GM12878 (cell line): Measurements from ENCODE around the gene CD3D. TPM values are rescaled to one million over a fixed set of nuclear protein-coding genes. Genes with fewer than 3 reads are reported as not detected.

ENCODE experiments used
- ATAC-seq: fragments of 200-7000 bp; cut with Tn5 transposase; 3 replicates; pipeline ENCODE4 v1.9.1; 2020; ENCODE audit warnings: mild to moderate bottlenecking, moderate library complexity
- BruUV-seq: library from RNA; stranded (reverse); fragments of 400-500 nt; replicated peaks from 2 replicates; lab custom pipeline; 2021; lab: Mats Ljungman, UMichigan
- CTCF ChIA-PET: fragments of 300-600 bp; sonication (Branson Sonifier 250); formaldehyde crosslinking; extraction: SDS; loops from one replicate; lab custom pipeline; 2021; ENCODE audit warnings: inconsistent platforms; lab: Yijun Ruan, JAX
- POLR2A ChIA-PET: fragments of 350-600 bp; formaldehyde crosslinking; extraction: SDS; loops from one replicate; lab custom pipeline; 2021; ENCODE audit warnings: inconsistent platforms; lab: Charles Lee
- RAD21 ChIA-PET: fragments of 300-600 bp; sonication (Branson Sonifier 250); formaldehyde crosslinking; loops from one replicate; lab custom pipeline; 2023; ENCODE audit warnings: antibody characterized with exemption; ENCODE audit not compliant: unreplicated experiment; lab: Charles Lee
- SMC1A ChIA-PET: fragments of 300-600 bp; sonication (Branson Sonifier 250); formaldehyde crosslinking; loops from one replicate; lab custom pipeline; 2023; ENCODE audit not compliant: unreplicated experiment, uncharacterized antibody; lab: Charles Lee
- DNase-seq: peaks from one replicate; pipeline ENCODE4 v3.0.0-alpha.2; 2011; ENCODE audit warnings: low read depth, low spot score
- FAIRE-seq: peaks from 3 replicates; lab custom pipeline; 2011; peaks lifted over from hg19 to GRCh38; lab: Jason Lieb, UNC
- H2AFZ ChIP-seq: 2 replicates; pipeline ENCODE4 v1.6.0; 2011; ENCODE audit warnings: low read depth, low read length, control low read depth; ENCODE audit not compliant: control insufficient read depth
- H3K27ac ChIP-seq: 2 replicates; pipeline ENCODE4 v1.5.1; 2011; ENCODE audit warnings: control low read depth; ENCODE audit not compliant: control insufficient read depth, insufficient read depth
- H3K27me3 ChIP-seq, 2 experiments: replicated peaks in 1 of 2; 2 replicates each; pipeline versions ENCODE4 v1.6.0 to v1.6.1; 2011; ENCODE audit warnings: low read length in 1 of 2; ENCODE audit not compliant: control insufficient read depth in 2 of 2, insufficient read depth in 2 of 2
- H3K36me3 ChIP-seq, 2 experiments: 2 replicates each; pipeline ENCODE4 v1.5.1; 2011; ENCODE audit warnings: low read length in 1 of 2; ENCODE audit not compliant: control insufficient read depth in 2 of 2, insufficient read depth in 2 of 2
- H3K4me1 ChIP-seq: 2 replicates; pipeline ENCODE4 v1.6.1; 2011; ENCODE audit warnings: mild to moderate bottlenecking, low read length, moderate library complexity, mixed read lengths; ENCODE audit not compliant: control insufficient read depth, insufficient read depth
- H3K4me2 ChIP-seq: 2 replicates; pipeline ENCODE4 v1.6.0; 2011; ENCODE audit warnings: control low read depth; ENCODE audit not compliant: control insufficient read depth, insufficient read depth
- H3K4me3 ChIP-seq: fragments of 200-600 bp; sonication (generic); 2 replicates; pipeline ENCODE4 v1.5.1; 2016
- H3K79me2 ChIP-seq: 2 replicates; pipeline ENCODE4 v1.6.0; 2011; ENCODE audit warnings: low read length; ENCODE audit not compliant: control insufficient read depth, insufficient read depth
- H3K9ac ChIP-seq: 2 replicates; pipeline ENCODE4 v1.8.0; 2011; ENCODE audit warnings: low read length, control low read depth, mixed read lengths; ENCODE audit not compliant: control insufficient read depth, insufficient read depth
- H3K9me3 ChIP-seq: replicated peaks from 3 replicates; pipeline ENCODE4 v1.5.1; 2011; ENCODE audit warnings: mild to moderate bottlenecking, low read length; ENCODE audit not compliant: control insufficient read depth, insufficient read depth
- H4K20me1 ChIP-seq: 2 replicates; pipeline ENCODE4 v1.6.0; 2011; ENCODE audit not compliant: control insufficient read depth, insufficient read depth
- EED ChIP-seq: sonication (generic); IDR thresholded peaks from 2 replicates; pipeline ENCODE4 v1.6.1; 2016; ENCODE audit warnings: antibody characterized with exemption, low read depth
- IRF4 ChIP-seq: IDR thresholded peaks from 2 replicates; pipeline ENCODE4 v1.6.1; 2011; ENCODE audit warnings: low read depth, low read length
- SPI1 ChIP-seq: IDR thresholded peaks from 2 replicates; pipeline ENCODE4 v1.6.1; 2011; ENCODE audit warnings: low read depth, mild to moderate bottlenecking, low read length, moderate library complexity, borderline replicate concordance; ENCODE audit not compliant: insufficient read depth
- SRF ChIP-seq, 2 experiments: IDR thresholded peaks; 2 replicates each; pipeline ENCODE4 v1.6.1; 2011; ENCODE audit warnings: low read depth in 2 of 2, low read length in 2 of 2, mild to moderate bottlenecking in 1 of 2, moderate library complexity in 1 of 2
- STAT3 ChIP-seq: IDR thresholded peaks from 2 replicates; pipeline ENCODE4 v1.6.1; 2011; ENCODE audit warnings: low read depth, low read length, improper control_type of control experiment
- WGBS: methylation state at CpG from one replicate; pipeline ENCODE4 v1.1.6; 2016; ENCODE audit warnings: low lambda C conversion rate; ENCODE audit not compliant: insufficient replicate concordance, insufficient coverage; ENCODE audit errors: missing lambda C conversion rate; 5-methylcytosine and 5-hydroxymethylcytosine counted together
- in situ Hi-C: fragments of 300-500 bp; cut with MboI; formaldehyde crosslinking; loops from 9 replicates; pipeline ENCODE4 v1.14.3; 2018; ENCODE audit warnings: mixed read lengths
- intact Hi-C: fragments of 100-400 bp; cut with micrococcal nuclease; formaldehyde crosslinking; loops from one replicate; pipeline ENCODE4 v1.14.2; 2022; ENCODE audit not compliant: unreplicated experiment
- polyA plus RNA-seq, 11 experiments: library from polyadenylated mRNA; depleted of rRNA in 4 of 11; unstranded in 6 of 11; stranded (reverse) in 5 of 11; fragments of >200 nt; fragmentation: Nextera tagmentation in 4 of 11; fragmentation: Illumina TruSeq in 1 of 11; extraction: Ambion mirVana in 4 of 11; extraction: Trizol in 1 of 11; gene quantifications; 1 replicate in 1 of 11; 2 replicates in 10 of 11; pipeline versions ENCODE4 v1.2.1 to v1.2.3, GENCODE V29; 2011 to 2016; ENCODE audit warnings: inconsistent platforms in 2 of 11, missing spikeins in 2 of 11, low read depth in 1 of 11
- total RNA-seq, 4 experiments: library from RNA; depleted of rRNA in 3 of 4; stranded (reverse); fragments of >200 nt in 3 of 4; fragmentation: Illumina TruSeq in 1 of 4; extraction: Trizol in 1 of 4; gene quantifications; 2 replicates each; pipeline versions ENCODE4 v1.2.1 to v1.2.3, GENCODE V29; 2013 to 2021

Gene CD3D
- total and polyA plus RNA-seq, 10 of the 15 experiments (the other 5 are each of a cell fraction or from before 2014, with no cell fraction given), result 0.13 to 0.69 (median 0.29) TPM; not detected in 6

DNA sequence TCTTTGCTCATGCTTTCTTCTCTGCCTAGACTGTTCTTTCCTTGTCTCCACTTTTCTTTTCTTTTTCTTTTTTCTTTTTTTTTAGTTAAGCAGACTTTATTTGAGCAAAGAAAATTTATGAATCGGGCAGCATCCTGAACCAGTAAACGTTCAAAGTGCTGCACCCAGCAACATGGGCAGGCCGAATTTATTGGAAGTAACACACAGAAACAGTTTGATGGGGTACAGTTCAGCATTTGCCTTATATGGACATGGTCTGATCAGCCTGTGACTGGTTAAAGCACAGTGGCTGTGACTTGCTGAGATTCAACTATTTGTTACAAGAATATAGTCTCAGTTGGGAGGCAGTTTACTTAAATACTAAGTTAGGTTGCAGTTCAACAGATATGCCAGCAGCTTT lies 22.0 kb downstream of the CD3D start:
- ATAC-seq (no peak), DNase-seq (no peak), FAIRE-seq (no peak)
- RAD21 ChIA-PET, result interaction anchor here (1.2 kb wide), 1 partner anchor 20 kb away, joined by 5 read pairs; no protein-coding TSS in a partner anchor
- CTCF ChIA-PET, result interaction anchor here (1.1 kb wide), 1 partner anchor 122 kb away, joined by 5 read pairs; no protein-coding TSS in a partner anchor
- WGBS, result 45% methylated on average over 3 of the region's 3 CpGs
- TF ChIP-seq STAT3 (no peak), SRF (IDR thresholded peaks at IDR 0.05; ENCODE audit: low read depth in 2 of 2, low read length in 2 of 2) (peak; percentile 75 to 89)
- Histone ChIP-seq H3K9me3 (no peaks in the 10 kb centered on the region), H3K4me3 (no peak overlapping the region), H2AFZ (no peak overlapping the region), H3K4me2 (no peak overlapping the region), H3K4me1 (peaks cover 28% of the 10 kb centered on the region), H3K36me3 (no peaks in the 10 kb centered on the region), H3K9ac (no peak overlapping the region), H3K27me3 (no peaks in the 10 kb centered on the region), H4K20me1 (no peaks in the 10 kb centered on the region), H3K79me2 (no peaks in the 10 kb centered on the region), H3K27ac (no peak overlapping the region)
- intact Hi-C loops, result no loop called here
- in situ Hi-C loops, result no loop called here
- POLR2A ChIA-PET, result no interaction called here
- SMC1A ChIA-PET, result no interaction called here
- no TSS peak for BruUV-seq

DNA sequence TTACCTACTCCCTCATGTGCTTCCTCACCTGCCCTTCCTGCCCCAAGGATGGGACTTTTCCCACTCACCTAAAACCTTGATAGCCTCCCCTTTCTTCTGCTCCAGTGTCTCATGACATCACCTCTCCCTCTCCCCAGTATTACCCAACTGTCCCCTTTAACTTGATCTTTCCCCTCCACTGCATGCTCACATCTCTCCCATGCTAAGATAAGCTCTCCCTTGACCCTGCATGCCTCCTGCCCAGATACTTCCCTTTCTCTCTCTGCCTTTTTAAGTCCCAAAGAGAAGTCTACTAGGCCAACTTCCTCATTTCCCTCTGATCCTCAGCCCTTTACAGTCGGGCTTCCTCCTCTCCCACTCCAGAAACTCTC lies 23.2 kb downstream of the CD3D start:
- FAIRE-seq (no peak), ATAC-seq (no peak), DNase-seq (no peak)
- H3K4me1 ChIP-seq, result peaks cover 31% of the 10 kb centered on the region
- no peak overlapping the region for H3K4me2 ChIP-seq
- H3K27me3 ChIP-seq, result no peaks in the 10 kb centered on the region
- no peak overlapping the region for H2AFZ ChIP-seq
- no peaks in the 10 kb centered on the region for H3K36me3 ChIP-seq
- POLR2A ChIA-PET, result no interaction called here
- H3K79me2 ChIP-seq, result no peaks in the 10 kb centered on the region
- BruUV-seq, result no TSS peak
- RAD21 ChIA-PET, result interaction anchor here (1.2 kb wide), 1 partner anchor 19 kb away, joined by 5 read pairs; no protein-coding TSS in a partner anchor
- intact Hi-C loops (no loop called here), in situ Hi-C loops (no loop called here)
- TF ChIP-seq SPI1 (peak; percentile 26; the same call in 1 of the 2 replicates), EED (0 out of 2 replicates have a peak, but pooled peaks have one; percentile 23), IRF4 (no peak)
- H3K9me3 ChIP-seq, result no peaks in the 10 kb centered on the region
- CTCF ChIA-PET, result no interaction called here
- H4K20me1 ChIP-seq, result no peaks in the 10 kb centered on the region
- H3K4me3 ChIP-seq, result no peak overlapping the region
- no peak overlapping the region for H3K27ac ChIP-seq
- SMC1A ChIA-PET, result no interaction called here
- H3K9ac ChIP-seq, result no peak overlapping the region
- 50% methylated on average over 1 of the region's 1 CpG for WGBS
